Measurements from ENCODE around the gene RECK. TPM values are rescaled to one million over a fixed set of nuclear protein-coding genes. Genes with fewer than 3 reads are reported as not detected.
"Not testable (repeated sequence)": the region's sequence is repeated elsewhere in the genome, so short reads cannot be mapped to it uniquely, and the experiment has no call there.

The RECK gene
- total RNA-seq, 1 experiment from 2014 or later: 36.1 TPM

DNA sequence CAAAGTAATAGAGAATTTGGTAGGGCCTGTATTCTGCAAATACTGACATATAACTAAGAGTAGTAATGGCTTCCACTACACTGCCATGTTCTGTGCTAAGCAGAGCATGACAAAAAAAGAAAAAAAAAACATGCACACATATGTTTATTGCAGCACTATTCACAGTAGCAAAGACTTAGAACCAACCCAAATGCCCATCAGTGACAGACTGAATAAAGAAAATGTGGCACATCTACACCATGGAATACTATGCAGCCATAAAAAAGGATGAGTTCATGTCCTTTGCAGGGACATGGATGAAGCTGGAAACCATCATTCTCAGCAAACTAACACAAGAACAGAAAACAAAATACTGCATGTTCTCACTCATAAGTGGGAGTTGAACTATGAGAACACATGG is 50.3 kb downstream of the RECK start:
- H3K27me3 ChIP-seq, DNase-seq, H3K4me3 ChIP-seq, H3K9me3 ChIP-seq: not testable (repeated sequence)
- peaks cover 61% of the 10 kb centered on the region for H3K36me3 ChIP-seq

DNA sequence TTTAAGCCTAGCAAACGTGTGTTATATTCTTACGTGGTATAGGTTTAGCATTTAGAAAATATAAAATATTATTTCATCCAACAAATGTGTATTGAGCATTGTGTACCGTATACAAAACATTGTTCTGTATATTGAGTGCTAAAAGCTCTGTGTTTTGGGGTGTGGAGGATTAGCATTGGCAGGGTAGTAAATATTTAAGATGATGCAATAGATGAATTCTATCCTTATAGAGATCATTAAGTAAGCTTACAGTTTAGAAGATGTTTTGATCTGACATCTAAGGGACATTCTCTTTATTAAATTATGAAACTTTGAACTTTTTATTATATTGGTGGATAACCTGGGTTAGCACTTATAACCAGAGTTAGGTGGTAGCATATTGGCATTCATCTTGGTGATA is 51.3 kb downstream of the RECK start:
- Histone ChIP-seq H3K9me3 (no peaks in the 10 kb centered on the region), H3K36me3 (peaks cover 57% of the 10 kb centered on the region), H3K4me3 (no peak overlapping the region), H3K27me3 (no peaks in the 10 kb centered on the region)
- DNase-seq: no peak

GRCh38 chr9:36091026-36091953 is 54.6 kb downstream of the RECK start:
- Histone ChIP-seq H3K27me3 (no peaks in the 10 kb centered on the region), H3K4me3 (no peak overlapping the region), H3K36me3 (peaks cover 41% of the 10 kb centered on the region), H3K9me3 (no peaks in the 10 kb centered on the region)
- DNase-seq: peak; percentile 63

DNA sequence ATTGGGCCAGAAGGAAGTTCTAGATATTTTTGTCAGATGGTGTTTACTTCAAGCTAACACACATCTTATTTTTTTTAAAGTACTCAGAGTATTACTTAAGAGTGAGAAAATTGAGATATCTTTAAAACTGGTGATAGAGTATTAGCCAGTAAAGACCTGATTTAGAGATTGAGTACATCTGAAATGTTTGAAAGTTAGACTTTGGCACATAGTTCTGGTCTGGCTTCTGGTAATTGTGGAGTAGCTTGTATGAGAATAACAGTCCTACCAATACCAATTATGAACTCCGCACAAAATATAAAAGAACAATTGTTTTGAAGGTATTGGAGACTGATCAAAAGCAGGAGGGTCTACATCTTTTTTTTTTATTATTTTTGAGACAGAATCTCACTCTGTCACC is 55.3 kb downstream of the RECK start:
- H3K4me3 ChIP-seq: no peak overlapping the region
- no peaks in the 10 kb centered on the region for H3K27me3 ChIP-seq
- no peaks in the 10 kb centered on the region for H3K9me3 ChIP-seq
- no peak for DNase-seq
- H3K36me3 ChIP-seq: peaks cover 33% of the 10 kb centered on the region

DNA sequence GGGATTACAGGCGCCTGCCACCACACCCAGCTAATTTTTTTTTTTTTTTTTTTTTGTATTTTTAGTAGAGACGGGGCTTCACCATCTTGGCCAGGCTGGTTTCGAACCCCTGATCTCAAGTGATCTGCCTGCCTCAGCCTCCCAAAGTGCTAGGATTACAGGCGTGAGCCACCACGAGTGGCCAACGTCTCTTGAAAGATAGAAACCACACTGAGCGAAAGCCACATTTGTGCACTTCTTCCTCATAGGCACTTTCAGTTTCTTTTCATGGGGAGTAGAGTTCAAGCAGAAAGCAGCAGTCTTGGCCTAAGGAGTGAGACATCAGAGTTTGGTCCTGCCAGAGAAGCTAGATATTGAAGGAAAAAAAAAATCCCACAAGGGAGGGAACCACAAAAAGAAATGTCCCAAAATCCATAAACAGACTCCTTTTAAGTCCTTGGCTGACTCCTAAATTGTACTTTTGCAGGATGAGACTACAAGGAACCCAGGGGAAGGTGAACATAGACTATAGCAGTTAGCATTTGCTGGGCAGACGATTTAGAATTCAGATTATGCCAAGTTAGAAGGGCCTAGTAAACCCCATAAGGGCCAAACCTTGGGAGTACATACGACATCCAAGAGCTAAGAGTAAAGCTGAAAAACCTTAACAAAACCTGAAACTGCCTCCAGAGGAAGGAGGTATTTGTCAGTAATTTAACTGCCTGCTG is 55.9 kb downstream of the RECK start:
- Histone ChIP-seq H3K27me3 (no peaks in the 10 kb centered on the region), H3K9me3 (no peaks in the 10 kb centered on the region), H3K36me3 (peaks cover 30% of the 10 kb centered on the region), H3K4me3 (no peak overlapping the region)
- no peak for DNase-seq

DNA sequence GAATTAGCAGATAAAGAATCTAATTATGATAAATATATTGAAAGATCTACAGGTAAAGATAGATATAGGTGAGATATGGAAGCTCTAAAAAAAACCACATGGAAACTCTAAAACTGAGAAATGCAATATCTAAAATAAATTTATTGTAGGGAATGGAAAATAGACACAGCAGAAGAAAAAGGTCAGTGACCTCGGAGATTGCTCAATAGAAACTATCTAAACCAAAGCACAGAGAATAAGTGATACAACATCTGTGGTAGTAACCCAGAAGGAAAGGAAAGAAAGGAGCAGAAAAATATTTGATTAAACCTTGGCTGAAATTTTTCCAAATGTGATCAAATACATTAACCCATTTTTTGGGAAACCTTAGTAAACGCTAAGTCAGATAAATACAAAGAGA is 56.7 kb downstream of the RECK start:
- Histone ChIP-seq H3K36me3 (peaks cover 24% of the 10 kb centered on the region; the same call in 1 of the 2 replicates), H3K9me3 (no peaks in the 10 kb centered on the region), H3K4me3 (no peak overlapping the region), H3K27me3 (no peaks in the 10 kb centered on the region)
- DNase-seq: no peak

- no peak for DNase-seq
- no peak overlapping the region for H3K4me3 ChIP-seq
- H3K27me3 ChIP-seq: no peaks in the 10 kb centered on the region
- no peaks in the 10 kb centered on the region for H3K9me3 ChIP-seq
- H3K36me3 ChIP-seq: peaks cover 29% of the 10 kb centered on the region
Measured at GRCh38 chr9:36099718-36100117, 63.0 kb downstream of the RECK start.

GRCh38 chr9:36100532-36100931 is 63.8 kb downstream of the RECK start:
- H3K36me3 ChIP-seq: peaks cover 33% of the 10 kb centered on the region
- H3K4me3 ChIP-seq: no peak overlapping the region
- no peaks in the 10 kb centered on the region for H3K27me3 ChIP-seq
- DNase-seq: no peak
- no peaks in the 10 kb centered on the region for H3K9me3 ChIP-seq

GRCh38 chr9:36101916-36102741 is 65.4 kb downstream of the RECK start:
- no peaks in the 10 kb centered on the region for H3K9me3 ChIP-seq
- peak; percentile 99 for DNase-seq

DNA sequence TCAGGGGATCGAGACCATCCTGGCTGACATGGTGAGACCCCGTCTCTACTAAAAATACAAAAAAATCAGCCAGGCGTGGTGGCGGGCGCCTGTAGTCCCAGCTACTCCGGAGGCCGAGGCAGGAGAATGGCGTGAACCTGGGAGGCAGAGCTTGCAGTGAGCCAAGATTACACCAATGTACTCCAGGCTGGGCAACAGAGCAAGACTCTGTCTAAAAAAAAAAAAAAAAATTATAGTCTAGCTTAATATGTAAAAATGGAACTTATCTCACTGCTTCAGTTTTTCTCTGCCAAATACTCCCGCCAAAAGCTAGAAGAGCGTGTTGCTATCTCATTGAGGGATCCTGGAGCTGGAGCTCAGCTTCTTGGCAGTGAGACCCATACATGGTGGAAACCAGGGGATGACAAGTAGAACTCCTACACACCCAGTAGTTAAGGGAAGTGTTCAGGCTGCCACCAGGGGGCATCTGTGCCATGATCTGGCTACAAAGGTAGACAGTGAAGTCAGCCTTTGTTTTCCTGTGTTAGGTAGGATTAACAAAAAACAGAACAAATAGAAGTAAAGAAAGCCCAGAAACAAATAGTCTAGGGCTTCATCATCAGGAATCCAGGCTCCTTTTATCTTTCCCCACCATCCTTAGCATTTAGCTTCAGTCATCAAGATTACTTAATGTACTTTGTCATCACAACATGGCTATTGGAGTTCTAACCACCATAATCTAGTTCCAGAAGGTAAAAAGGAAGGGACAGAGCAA is 66.2 kb downstream of the RECK start:
- Histone ChIP-seq H3K4me3 (no peak overlapping the region), H3K27me3 (no peaks in the 10 kb centered on the region), H3K36me3 (peaks cover 40% of the 10 kb centered on the region), H3K9me3 (no peaks in the 10 kb centered on the region)
- peak; percentile 94 for DNase-seq

More at GRCh38 chr9:36101916-36102741, 65.4 kb downstream of the RECK start:
- no peaks in the 10 kb centered on the region for H3K27me3 ChIP-seq
- H3K36me3 ChIP-seq: peaks cover 41% of the 10 kb centered on the region
- no peak overlapping the region for H3K4me3 ChIP-seq

- no peaks in the 10 kb centered on the region for H3K27me3 ChIP-seq
- H3K36me3 ChIP-seq: peaks cover 73% of the 10 kb centered on the region
- H3K4me3 ChIP-seq: no peak overlapping the region
- H3K9me3 ChIP-seq: no peaks in the 10 kb centered on the region
- DNase-seq: no peak
Measured at GRCh38 chr9:36109071-36109470, 72.4 kb downstream of the RECK start.

DNA sequence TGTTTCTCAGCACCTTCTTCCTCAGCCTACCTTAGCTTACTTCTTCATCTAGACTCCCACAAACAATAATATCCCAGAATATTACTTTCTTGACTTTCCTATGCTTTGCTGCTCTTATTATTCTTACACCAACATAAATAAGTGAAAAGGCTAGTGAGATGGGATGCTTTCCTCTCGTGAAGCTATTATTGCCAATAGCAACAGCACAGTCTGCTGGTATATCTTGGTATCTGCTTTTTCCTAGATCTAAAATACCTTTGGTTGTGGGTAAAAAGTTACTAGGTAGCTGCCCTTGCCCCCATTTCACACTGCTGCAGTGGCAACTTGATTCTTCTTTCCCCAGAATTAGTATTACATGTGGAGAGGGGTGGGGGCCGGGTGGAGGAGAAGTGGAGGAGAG is 73.7 kb downstream of the RECK start:
- Histone ChIP-seq H3K27me3 (no peaks in the 10 kb centered on the region), H3K9me3 (no peaks in the 10 kb centered on the region), H3K4me3 (no peak overlapping the region), H3K36me3 (peaks cover 67% of the 10 kb centered on the region)
- DNase-seq: no peak

- Histone ChIP-seq H3K9me3 (no peaks in the 10 kb centered on the region), H3K36me3 (peaks cover 68% of the 10 kb centered on the region), H3K4me3 (no peak overlapping the region), H3K27me3 (no peaks in the 10 kb centered on the region)
- DNase-seq: no peak
Measured at GRCh38 chr9:36112516-36112915, 75.8 kb downstream of the RECK start.

DNA sequence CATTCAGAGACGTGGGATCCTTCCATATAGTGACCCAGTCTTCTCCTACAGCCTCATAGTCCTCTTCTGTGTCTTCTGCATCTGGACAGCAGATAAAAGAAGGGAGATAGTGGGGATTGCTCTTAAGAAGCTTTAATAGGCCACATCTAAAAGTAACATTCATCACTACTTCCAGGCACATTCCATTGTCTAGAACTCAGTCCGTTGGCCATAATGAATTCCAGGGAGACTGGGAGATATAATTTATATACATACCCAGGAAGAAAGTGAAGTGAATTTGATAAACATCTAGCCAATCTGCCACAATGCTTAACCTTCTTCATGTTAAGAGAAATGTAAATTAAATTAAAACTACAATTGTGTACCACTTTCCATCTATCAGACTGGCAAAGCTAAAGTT is 77.3 kb downstream of the RECK start:
- DNase-seq: no peak
- Histone ChIP-seq H3K9me3 (no peaks in the 10 kb centered on the region), H3K4me3 (no peak overlapping the region), H3K36me3 (peaks cover 67% of the 10 kb centered on the region), H3K27me3 (no peaks in the 10 kb centered on the region)

DNA sequence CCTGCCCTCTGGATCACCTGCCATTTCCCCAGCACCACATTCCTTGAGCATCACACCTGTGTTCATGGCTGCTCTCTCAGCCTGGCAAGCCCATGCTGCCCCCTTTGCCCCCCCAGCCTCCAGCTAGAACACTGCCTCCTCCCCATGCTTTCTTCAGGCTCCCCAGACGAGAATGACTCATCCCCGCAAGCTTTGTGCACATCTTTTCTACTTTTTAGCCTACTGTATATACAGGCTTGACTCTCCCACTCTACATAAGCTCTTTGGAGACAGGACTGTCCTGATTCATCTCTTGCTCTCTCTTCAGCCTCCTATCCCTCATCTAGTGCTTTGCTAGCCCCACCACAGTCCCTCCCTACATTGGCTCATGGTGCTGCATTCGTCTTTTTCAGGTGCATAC is 79.9 kb downstream of the RECK start:
- H3K36me3 ChIP-seq: peaks cover 53% of the 10 kb centered on the region

DNA sequence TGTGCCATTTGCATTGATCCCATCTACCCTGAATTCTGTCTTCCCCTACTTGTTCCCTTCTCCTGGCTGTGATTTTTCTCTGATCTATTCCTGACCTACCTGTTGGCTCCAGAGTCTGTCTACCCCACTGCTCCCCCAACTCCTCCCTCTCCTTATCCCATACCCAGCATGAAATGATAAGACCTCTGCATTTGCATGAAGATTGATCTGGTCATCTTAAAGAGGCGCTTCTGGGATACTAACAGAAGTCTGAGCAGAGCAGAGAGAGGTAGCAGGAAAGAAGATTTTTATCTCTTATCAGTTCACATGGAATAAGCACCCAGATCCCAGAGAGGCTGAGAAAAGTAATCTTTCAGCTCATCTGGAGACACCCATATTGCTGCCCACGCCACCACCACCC is 81.5 kb downstream of the RECK start:
- no peaks in the 10 kb centered on the region for H3K9me3 ChIP-seq
- H3K36me3 ChIP-seq: peaks cover 62% of the 10 kb centered on the region
- DNase-seq: no peak

More for the DNA sequence above, 79.9 kb downstream of the RECK start:
- no peak for DNase-seq
- H3K4me3 ChIP-seq: no peak overlapping the region
- no peaks in the 10 kb centered on the region for H3K27me3 ChIP-seq
- H3K9me3 ChIP-seq: no peaks in the 10 kb centered on the region

More for the DNA sequence above, 81.5 kb downstream of the RECK start:
- no peaks in the 10 kb centered on the region for H3K27me3 ChIP-seq
- H3K4me3 ChIP-seq: no peak overlapping the region
